Suprapubic skin (tissue), 4 donors: ENCODE results near the gene PCDH7.

Source experiments
- EP300 ChIP-seq: sonication (generic); formaldehyde crosslinking; IDR thresholded peaks from one replicate; pipeline ENCODE4 v1.6.1; 2017; ENCODE audit warnings: antibody characterized with exemption
- POLR2A ChIP-seq, 2 donors: fragments of 450-650 bp; IDR thresholded peaks; one replicate each; pipeline ENCODE4 v1.6.1; 2017; ENCODE audit warnings: antibody characterized with exemption in 2 of 2, mild to moderate bottlenecking in 2 of 2, moderate library complexity in 2 of 2
- POLR2AphosphoS5 ChIP-seq, 3 donors: sonication (generic); formaldehyde crosslinking; IDR thresholded peaks; one replicate each; pipeline ENCODE4 v1.6.1; 2017; ENCODE audit warnings: antibody characterized with exemption in 3 of 3
- TF ChIP-seq, protein P1 (sequence below), 2 donors: fragments of 200-600 bp in 1 of 2; fragments of 450-650 bp in 1 of 2; sonication (generic) in 1 of 2; IDR thresholded peaks; one replicate each; pipeline ENCODE4 v1.5.1; 2016 to 2019; ENCODE audit warnings: antibody characterized with exemption in 2 of 2, mild to moderate bottlenecking in 1 of 2, moderate library complexity in 1 of 2

DNA sequence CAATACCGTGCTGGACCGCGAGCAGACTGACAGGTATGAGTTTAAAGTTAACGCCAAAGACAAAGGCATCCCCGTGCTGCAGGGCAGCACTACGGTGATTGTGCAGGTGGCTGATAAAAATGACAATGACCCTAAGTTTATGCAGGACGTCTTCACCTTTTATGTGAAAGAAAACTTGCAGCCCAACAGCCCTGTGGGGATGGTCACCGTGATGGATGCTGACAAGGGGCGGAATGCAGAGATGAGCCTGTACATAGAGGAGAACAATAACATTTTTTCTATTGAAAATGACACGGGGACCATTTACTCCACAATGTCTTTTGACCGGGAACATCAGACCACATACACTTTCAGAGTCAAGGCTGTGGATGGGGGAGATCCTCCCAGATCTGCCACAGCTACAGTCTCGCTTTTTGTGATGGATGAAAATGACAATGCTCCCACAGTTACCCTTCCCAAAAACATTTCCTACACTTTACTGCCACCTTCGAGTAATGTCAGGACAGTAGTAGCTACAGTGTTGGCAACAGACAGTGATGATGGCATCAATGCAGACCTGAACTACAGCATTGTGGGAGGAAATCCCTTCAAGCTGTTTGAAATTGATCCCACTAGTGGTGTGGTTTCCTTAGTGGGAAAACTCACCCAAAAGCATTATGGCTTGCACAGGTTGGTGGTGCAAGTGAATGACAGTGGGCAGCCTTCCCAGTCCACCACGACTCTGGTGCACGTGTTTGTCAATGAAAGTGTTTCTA lies 3.2 kb downstream of the PCDH7 start:
- TF ChIP-seq EP300 (no peak), POLR2A (IDR thresholded peaks at IDR 0.05) (no peak), POLR2AphosphoS5 (IDR thresholded peaks at IDR 0.05) (no peak)
- TF ChIP-seq, protein P1, sequence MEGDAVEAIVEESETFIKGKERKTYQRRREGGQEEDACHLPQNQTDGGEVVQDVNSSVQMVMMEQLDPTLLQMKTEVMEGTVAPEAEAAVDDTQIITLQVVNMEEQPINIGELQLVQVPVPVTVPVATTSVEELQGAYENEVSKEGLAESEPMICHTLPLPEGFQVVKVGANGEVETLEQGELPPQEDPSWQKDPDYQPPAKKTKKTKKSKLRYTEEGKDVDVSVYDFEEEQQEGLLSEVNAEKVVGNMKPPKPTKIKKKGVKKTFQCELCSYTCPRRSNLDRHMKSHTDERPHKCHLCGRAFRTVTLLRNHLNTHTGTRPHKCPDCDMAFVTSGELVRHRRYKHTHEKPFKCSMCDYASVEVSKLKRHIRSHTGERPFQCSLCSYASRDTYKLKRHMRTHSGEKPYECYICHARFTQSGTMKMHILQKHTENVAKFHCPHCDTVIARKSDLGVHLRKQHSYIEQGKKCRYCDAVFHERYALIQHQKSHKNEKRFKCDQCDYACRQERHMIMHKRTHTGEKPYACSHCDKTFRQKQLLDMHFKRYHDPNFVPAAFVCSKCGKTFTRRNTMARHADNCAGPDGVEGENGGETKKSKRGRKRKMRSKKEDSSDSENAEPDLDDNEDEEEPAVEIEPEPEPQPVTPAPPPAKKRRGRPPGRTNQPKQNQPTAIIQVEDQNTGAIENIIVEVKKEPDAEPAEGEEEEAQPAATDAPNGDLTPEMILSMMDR (IDR thresholded peaks at IDR 0.05): no peak
